GM19438 (cell line): ENCODE data around the gene TREML4.

Experiments
- ATAC-seq: cut with Tn5 transposase; IDR thresholded peaks from one replicate; pipeline ENCODE4 v1.9.1; 2021; ENCODE audit warnings: low read depth; ENCODE audit not compliant: unreplicated experiment

Gene TREML4

GRCh38 chr6:41280381-41281057 lies 52.4 kb downstream of the TREML4 start:
- ATAC-seq, result no peak

- no peak for ATAC-seq
Observed at GRCh38 chr6:41283600-41283999, 55.5 kb downstream of the TREML4 start.

- no peak for ATAC-seq
Observed at GRCh38 chr6:41284726-41285125, 56.6 kb downstream of the TREML4 start.

GRCh38 chr6:41286544-41287346 lies 58.6 kb downstream of the TREML4 start, which contains the start of gene TREM1:
Gene TREM1 (minus strand): TSS chr6:41286682. CDS start chr6:41286655, 27 bp downstream.
- ATAC-seq, result no peak

- no peak for ATAC-seq
Observed at GRCh38 chr6:41288030-41288753, 60.0 kb downstream of the TREML4 start.
